Esophagus mucosa (tissue), 1 donor: ENCODE data around the gene CHRNE. TPM values are rescaled to one million over a fixed set of nuclear protein-coding genes. Genes with fewer than 3 reads are reported as not detected.
A peak's percentile ranks its signal among the peaks of the same experiment; 100 is the strongest.

Experiments
- ATAC-seq: fragments of 200-7000 bp; cut with Tn5 transposase; one replicate; pipeline ENCODE4 v1.9.1; 2020
- total RNA-seq: library from RNA; stranded (reverse); gene quantifications from one replicate; pipeline ENCODE4 v1.2.4, GENCODE V29; 2023
- donor health status: DM: yes; HTN: yes; CAD: no.

The CHRNE gene
- total RNA-seq, 1 donor from 2014 or later: 0.32 TPM

DNA sequence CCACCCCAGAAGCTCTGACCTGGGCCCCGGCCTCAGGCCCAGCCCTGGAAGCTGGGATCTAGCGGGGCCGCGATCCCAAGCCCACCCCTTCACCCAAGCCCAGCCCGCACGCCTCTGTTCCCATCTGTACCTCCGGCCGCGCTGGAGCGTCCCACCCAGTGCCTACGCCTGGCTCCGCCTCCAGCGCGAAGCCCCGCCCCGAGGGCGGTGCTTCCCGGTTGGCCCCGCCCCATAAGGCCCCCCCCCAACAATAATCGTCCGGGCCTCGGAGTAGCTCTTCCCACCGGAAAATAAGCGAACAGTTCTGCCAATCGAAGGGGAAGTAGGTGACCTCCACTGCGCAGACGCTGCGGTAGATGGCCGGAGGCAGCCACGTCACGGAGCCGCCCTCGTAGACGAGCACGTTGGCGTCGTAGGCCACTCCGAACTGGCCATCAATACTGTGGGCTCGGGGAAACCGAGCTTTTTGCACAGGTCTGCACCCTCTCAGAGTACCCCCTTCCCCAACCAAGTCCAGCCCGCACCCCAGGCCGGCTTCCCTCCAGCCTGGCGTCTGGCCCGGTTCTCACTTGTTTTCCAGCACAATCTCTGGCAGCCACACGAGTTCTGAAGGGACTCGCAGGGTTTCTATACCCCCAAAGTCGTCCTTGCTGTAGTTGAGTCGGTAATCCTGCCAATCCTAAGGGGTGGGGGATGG, 1.1 kb downstream of the CHRNE start:
- no peak for ATAC-seq

DNA sequence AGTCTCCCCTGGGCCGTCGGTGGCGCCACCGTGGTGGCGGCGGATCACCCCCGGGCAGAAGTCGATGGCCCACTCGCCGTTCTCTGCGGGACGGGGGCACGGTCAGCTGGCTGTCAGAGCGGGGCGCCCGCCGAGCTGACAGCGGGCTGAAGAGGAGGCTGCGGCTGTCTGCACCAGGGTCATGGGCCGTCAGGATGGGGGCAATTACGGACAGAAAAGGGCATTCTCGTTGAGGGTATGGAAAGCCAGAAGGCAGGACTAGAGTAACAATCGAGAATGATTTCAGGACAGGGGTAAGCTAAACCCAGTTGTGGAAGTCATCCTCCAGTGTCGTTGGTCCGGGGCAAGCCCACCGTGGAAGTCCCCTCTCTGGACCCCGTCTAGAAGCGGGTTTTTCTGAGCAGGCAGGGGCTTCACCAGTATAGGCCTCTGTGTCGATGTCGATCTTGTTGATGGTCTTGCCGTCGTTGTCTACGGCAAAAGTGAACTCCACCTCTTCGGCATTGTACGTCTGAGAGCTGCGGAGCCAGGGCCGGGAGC, 1.7 kb downstream of the CHRNE start:
- no peak for ATAC-seq

DNA sequence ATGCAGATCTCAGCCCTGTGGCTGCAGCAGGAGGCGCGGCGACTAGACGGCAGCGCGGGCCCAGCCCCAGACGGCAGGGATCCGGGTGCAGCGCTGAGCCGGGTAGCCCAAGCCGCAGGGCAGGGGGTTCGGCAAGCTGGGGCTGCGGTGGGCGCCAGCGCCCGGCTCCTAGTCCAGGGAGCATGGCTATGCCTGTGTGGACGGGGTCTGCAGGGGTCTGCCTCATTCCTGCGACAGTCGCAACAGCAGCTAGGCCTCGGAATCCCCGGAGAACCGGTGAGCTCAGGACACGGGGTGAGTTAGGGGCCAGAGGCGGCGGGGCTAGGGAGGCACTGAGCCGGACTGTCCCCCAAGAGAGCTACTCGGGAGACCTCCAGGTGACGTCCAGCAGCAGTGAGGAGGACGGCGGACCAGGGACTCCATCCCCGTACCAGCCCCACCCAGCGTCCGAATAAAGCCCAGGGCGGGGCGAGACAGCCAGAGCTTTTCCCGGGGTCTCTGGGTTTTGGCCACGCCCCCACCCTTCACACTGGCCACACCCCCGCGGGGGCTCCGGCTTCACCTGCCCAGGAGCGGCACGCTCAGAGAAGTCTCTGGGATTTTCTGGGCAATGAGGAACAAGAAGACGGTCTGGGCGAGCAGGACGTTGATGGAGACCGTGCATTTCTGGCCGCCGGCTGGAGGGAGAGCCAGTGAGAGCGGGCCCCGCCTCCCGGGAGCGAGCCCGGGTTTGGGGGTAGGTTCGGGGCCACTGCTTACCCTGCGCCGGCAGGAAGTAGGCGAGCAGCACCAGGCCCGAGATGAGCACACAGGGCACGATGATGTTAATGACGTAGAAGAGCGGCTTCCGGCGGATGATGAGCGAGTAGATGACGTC, 2.4 kb downstream of the CHRNE start:
- peak; percentile 0 for ATAC-seq

DNA sequence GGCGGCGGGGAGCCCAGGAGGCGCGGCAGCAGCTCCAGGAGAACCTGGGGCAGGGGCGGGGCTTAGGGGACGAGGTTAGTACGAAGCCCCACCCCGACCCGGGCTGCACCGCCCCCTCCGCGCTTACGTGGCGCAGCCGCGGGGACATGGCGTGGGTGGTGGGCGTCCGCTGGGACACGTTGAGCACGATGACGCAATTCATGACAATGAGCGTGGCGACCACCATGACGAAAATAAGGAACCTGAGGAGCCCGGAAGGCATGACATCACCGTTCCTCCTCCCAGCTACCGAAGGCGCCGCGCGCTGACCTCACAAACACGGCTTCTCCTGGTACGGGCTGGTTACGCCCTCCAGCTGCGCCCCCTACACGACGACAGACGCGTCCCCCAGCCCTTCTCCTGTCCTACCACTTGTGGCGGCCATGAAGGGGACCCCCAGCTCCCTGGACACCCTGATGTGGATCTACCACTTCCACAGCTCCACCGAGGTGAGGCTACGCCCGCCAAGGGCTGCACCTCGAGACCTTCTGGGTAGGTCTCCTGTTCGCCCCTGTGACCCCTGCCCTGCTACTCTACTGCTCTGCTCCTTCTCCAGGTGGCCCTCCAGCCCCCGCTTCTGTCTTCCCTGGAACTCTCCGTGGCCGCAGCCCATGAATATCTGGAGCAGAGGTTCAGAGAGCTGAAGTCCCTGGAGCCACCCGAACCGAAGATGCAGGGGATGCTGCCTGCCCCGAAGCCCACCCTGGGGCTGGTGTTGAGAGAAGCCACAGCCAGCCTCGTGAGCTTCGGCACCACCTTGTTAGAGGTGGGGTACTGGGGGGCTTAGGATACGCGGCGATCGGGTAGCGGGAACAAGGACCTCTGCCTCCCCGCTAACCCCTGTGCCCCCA, 3.3 kb downstream of the CHRNE start, which contains the start of gene C17orf107:
TSS of gene C17orf107 (plus strand) at position 196 of the 890 bp plus-strand sequence. CDS start at position 423, 227 bp downstream.
- peak; percentile 63 for ATAC-seq

DNA sequence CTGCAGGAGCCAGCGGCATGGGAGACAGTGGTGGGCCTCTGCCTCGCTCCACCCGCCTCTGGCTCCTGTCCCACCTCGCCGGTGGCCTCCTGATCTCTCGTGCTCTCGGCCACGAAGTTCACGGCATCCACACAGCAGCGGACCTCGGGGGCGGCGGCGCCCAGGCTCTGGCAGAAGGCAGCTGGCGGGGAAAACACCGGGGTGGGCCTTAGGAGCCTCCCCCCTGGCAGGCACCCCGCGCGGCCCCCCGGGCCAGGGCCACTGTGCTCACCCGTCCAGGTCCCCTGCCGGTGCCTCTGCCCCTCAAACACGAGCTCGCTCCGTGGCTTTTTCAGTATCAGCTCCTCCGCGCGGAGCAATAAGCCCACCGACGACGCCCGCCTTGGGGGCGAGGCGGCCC, 4.0 kb downstream of the CHRNE start:
- ATAC-seq: peak; percentile 0

DNA sequence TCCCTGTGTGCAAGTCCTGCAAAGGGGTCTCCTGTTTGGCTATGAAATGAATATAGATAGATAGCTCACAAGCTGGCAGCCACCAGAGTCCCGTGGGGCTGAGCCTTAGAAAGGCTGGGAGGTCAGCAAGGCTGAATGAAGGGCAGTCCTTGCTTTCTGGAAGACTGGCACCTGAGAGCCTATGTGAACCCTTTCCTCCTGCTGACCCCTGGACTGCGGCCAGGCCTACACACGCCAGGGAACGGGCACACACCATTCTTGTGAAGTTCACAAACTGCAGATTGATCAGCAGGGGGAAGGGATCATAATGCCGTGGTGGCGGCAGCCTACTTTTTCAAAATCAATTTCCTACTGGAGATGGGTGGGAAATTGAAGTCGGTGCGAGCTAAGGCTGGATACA, 4.5 kb downstream of the CHRNE start:
- no peak for ATAC-seq

DNA sequence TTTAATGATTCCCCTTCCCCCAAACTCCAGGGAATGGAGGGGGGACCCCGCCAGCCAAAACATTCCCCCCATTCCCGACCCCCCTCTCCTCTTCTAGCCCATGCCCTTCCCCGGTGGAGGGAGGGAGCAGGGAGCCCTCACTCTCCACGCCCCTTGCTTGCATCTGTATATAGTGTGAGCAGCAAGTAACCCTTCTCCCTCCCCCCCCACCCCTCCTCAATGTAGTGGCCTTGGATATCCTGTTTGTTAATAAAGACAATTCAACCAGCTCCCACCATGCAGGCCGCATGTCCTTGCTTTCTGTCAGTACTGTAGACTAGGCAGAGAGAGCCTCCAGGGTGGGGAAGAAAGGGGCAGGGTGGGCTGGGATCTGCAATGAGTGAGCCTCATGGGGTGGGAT, 5.1 kb downstream of the CHRNE start:
- ATAC-seq: no peak

DNA sequence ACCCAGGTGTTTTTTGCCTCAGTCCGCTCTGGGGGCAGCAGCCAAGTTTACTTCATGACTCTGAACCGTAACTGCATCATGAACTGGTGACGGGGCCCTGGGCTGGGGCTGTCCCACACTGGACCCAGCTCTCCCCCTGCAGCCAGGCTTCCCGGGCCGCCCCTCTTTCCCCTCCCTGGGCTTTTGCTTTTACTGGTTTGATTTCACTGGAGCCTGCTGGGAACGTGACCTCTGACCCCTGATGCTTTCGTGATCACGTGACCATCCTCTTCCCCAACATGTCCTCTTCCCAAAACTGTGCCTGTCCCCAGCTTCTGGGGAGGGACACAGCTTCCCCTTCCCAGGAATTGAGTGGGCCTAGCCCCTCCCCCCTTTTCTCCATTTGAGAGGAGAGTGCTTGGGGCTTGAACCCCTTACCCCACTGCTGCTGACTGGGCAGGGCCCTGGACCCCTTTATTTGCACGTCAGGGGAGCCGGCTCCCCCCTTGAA, 5.7 kb downstream of the CHRNE start:
- no peak for ATAC-seq

DNA sequence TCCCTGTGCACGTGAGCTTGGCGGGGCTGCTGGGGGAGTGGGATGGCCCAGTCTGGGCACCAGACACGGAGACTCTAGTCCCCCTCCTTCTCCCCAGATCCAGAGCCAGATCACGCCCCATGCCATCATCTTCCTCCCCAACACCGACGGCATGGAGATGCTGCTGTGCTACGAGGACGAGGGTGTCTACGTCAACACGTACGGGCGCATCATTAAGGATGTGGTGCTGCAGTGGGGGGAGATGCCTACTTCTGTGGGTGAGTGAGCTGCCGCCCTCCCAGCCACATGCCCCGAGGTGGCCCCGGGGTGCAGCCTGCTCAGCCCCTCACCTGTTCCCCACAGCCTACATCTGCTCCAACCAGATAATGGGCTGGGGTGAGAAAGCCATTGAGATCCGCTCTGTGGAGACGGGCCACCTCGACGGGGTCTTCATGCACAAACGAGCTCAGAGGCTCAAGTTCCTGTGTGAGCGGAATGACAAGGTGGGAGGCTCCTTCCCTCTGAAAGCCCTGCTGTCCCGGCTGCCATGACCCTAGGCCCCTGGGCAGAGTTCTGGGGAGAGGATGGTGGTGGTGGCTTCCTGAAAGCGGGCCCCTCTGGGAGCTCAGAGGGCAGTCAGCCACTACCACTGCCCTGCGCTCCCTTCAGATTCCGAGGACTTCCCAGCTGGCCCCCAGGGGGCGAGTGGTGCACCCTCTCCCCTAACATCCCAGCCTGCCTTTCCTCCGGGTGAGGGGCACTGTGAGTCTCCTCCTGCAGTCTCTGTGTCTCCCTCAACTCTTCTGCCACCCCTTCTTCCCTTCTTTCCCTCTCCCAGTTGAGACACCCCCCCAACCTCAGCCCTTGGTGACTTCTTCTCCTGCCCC, 6.3 kb downstream of the CHRNE start:
- no peak for ATAC-seq

DNA sequence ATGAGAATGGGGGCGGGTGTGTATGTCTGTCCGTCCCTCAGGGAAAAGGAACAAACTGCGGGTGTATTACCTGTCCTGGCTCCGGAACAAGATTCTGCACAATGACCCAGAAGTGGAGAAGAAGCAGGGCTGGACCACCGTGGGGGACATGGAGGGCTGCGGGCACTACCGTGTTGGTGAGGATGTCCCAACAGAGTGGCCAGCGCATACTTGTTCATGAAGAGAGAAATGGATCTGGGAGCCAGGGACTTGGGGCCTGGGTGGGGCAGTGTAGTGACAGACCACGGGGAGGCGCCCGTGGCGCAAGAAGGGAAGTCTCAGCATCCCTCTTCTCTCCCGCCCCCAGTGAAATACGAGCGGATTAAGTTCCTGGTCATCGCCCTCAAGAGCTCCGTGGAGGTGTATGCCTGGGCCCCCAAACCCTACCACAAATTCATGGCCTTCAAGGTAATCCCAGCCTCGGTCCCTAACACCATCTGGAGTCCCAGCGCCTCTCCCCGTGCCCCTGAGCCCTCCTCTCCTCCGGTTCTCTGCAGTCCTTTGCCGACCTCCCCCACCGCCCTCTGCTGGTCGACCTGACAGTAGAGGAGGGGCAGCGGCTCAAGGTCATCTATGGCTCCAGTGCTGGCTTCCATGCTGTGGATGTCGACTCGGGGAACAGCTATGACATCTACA, 7.1 kb downstream of the CHRNE start:
- ATAC-seq: no peak

DNA sequence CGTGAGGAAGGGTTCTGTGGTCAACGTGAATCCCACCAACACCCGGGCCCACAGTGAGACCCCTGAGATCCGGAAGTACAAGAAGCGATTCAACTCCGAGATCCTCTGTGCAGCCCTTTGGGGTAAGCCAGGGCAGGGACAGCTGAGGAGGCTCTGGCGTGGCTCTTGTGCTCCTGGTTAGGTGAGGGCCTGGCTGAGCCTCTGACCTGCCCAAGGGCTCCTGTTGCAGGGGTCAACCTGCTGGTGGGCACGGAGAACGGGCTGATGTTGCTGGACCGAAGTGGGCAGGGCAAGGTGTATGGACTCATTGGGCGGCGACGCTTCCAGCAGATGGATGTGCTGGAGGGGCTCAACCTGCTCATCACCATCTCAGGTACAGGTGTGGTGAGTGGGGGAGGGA, 7.8 kb downstream of the CHRNE start:
- no peak for ATAC-seq

DNA sequence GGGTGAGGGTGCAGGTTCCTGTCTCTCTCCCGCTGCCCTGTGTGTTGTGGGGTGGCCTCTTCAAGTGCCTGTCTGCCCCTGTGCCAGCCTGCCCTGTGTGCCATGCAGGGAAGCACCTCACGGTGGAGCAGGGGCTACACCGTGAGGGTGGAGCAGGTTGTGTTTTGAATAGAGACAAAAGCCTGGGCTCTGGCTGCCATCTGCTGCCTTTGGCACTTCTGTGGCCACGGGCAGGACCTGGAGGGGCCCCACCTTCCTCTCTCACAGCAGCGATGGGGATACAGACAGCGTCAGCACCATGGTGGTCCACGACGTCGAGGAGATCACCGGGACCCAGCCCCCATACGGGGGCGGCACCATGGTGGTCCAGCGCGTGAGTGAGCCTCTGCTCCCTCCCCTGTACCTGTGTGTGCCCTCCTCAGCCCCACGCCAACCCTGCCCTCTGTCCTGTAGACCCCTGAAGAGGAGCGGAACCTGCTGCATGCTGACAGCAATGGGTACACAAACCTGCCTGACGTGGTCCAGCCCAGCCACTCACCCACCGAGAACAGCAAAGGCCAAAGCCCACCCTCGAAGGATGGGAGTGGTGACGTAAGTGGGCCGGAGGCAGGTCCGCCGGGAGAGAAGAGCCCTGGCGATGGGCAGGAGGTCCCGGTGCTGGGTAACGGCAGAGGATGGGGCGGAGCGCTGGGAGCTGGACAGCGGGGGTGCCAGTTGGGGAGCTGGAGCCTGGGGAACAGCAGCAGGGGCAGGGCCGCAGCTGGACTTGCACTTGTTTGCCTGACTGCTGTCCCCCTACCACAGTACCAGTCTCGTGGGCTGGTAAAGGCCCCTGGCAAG, 9.0 kb downstream of the CHRNE start:
- ATAC-seq: no peak

DNA sequence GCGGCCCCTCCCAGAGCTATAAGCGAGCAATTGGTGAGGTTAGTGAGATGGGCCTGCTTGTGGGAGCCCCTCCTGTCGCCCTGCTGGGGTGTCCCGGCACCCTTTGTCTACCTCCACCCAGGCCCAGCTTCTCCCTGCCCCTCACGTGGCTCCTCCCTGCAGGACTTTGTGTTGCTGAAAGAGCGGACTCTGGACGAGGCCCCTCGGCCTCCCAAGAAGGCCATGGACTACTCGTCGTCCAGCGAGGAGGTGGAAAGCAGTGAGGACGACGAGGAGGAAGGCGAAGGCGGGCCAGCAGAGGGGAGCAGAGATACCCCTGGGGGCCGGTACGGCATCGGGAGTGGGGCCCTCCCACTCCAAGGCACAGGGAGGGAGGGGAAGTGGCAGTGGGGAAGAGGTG, 9.6 kb downstream of the CHRNE start:
- ATAC-seq: no peak

DNA sequence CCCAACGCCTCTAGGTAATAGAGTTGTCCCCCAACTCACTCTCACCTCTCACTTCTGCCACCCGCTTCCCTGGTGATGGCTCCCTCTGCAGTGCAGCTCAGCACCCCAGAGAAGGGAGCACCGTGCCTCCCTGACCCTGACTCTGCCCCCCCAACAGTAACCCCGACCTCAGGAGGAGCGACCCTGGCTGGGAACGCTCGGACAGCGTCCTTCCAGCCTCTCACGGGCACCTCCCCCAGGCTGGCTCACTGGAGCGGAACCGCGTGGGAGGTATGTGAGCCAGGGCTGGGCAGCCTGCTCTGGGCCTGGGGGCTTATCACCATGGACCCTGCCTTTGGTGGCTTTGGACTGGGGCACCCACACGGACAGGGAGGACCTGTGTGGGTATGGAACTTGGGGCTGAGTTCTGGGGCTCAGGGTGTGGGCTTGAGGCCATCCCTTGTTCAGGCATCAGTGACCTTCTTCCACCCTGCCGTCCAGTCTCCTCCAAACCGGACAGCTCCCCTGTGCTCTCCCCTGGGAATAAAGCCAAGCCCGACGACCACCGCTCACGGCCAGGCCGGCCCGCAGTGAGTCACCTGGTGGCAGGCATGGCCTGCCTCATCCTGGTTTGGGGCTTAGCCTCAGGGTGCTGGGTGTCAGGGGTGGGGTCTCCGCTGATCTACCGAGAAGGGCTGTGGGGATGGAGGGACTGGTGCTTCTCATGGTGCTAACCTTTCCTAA, 10.2 kb downstream of the CHRNE start:
- no peak for ATAC-seq

DNA sequence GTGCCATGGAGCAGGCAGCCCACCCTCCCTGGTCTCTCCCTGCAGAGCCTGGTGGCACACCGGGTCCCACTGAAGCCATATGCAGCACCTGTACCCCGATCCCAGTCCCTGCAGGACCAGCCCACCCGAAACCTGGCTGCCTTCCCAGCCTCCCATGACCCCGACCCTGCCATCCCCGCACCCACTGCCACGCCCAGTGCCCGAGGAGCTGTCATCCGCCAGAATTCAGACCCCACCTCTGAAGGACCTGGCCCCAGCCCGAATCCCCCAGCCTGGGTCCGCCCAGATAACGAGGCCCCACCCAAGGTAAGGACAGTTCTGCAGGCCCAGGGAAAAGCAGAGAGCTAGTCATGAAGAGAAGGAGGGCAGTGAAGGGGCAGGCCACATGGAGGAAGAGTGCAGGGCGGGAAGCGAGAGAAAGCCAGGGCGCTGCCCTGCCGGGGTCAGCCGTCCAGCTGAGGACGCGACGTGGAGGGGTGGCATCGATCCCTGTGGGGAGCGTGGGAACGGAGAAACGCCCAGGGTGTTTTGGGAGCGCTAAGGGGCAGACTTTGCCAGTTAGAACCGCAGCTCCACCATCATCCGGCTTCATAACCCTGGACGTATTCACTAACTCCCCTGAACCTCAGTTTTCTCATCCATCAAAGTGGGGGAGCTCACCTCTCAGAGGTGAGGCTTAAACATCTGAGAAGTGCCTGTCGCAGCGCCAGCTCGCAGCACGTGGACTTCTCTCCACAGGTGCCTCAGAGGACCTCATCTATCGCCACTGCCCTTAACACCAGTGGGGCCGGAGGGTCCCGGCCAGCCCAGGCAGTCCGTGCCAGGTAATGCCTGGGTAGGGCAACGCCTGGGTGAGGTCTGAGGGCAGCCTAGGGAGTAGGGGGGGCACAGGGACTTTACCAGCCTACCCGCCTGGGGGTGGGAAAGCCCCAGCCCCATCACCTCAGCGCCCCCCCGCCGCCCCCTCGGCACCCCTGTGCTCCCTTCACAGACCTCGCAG, 11.2 kb downstream of the CHRNE start:
- ATAC-seq: peak; percentile 3

DNA sequence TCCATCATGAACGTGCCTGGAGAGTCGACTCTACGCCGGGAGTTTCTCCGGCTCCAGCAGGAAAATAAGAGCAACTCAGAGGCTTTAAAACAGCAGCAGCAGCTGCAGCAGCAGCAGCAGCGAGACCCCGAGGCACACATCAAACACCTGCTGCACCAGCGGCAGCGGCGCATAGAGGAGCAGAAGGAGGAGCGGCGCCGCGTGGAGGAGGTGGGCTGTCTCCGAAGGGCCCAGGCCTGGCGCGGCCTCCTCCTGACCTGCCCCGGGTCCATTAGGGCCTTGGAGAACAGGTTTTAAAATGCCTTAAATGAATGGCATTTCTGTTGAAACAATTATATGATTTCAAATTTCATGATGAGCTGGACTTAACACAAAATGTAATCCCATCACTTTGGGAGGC, 15.3 kb downstream of the CHRNE start:
- no peak for ATAC-seq

DNA sequence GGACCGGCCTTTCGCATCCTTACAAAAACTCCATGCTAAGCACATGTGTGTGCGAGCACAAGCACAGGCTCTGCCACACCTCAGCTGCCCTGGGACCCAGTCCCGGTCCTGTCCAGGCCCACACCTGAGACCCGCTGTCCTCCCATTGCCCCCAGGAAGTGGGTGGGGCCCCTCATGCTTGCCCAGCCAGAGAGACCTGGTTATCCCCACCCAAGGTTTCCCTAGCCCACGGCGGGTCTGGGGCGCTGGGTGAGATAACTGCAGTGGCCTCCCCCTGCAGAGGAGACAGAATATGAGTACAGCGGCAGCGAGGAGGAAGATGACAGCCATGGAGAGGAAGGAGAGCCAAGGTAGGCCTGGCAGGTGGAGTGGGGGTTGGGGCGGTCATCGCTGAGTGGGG, 16.1 kb downstream of the CHRNE start:
- no peak for ATAC-seq

DNA sequence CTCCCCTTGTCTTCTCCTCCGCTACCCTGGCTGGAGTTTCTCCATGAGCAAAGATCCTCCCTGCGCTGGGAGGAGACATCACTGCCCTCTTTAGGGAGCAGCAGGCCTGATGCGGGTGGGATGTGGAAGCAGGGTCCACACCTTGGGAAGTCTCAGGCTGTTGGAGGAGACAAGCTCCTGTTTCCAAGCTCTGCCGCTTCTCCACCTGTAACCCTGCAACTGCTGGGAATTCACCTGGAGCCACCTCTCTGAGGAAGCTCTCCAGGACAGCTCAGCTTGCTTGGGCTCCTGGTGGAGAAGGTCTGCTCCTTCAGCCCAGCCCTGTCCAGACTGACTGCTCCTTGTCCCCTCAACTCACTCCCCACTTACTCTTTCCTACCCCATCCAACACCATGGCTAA, 18.4 kb downstream of the CHRNE start:
- no peak for ATAC-seq
